Panc1 (cell line): ENCODE data around the gene ZFAND6. TPM values are rescaled to one million over a fixed set of nuclear protein-coding genes. Genes with fewer than 3 reads are reported as not detected.
"Not testable (repeated sequence)": the region's sequence is repeated elsewhere in the genome, so short reads cannot be mapped to it uniquely, and the experiment has no call there.

Experiments used
- ATAC-seq: fragments of 200-7000 bp; cut with Tn5 transposase; 2 replicates; pipeline ENCODE4 v1.9.1; 2020; ENCODE audit warnings: mild to moderate bottlenecking, moderate library complexity
- BruUV-seq: library from RNA; stranded (reverse); fragments of 400-500 nt; replicated peaks from 2 replicates; lab custom pipeline; 2021; lab: Mats Ljungman, UMichigan
- CTCF ChIA-PET: fragments of 300-600 bp; sonication (Branson Sonifier 250); formaldehyde crosslinking; loops from one replicate; lab custom pipeline; 2022; ENCODE audit warnings: antibody characterized with exemption; lab: Charles Lee
- POLR2A ChIA-PET: fragments of 300-600 bp; sonication (Branson Sonifier 250); formaldehyde crosslinking; loops from one replicate; lab custom pipeline; 2022; ENCODE audit warnings: antibody characterized with exemption; lab: Charles Lee
- DNase-seq: peaks from one replicate; pipeline ENCODE4 v3.0.0-alpha.2; 2010; ENCODE audit warnings: low read depth, low spot score
- H3K27ac ChIP-seq: 2 replicates; pipeline ENCODE4 v1.5.1; 2011; ENCODE audit warnings: mild to moderate bottlenecking, low read length, inconsistent platforms
- H3K27me3 ChIP-seq: fragments of 200-500 bp; sonication (Bioruptor generic); 2 replicates; pipeline ENCODE4 v1.6.0; 2014; ENCODE audit warnings: low read length, inconsistent platforms; ENCODE audit not compliant: control insufficient read depth, insufficient read depth
- H3K36me3 ChIP-seq: fragments of 200-500 bp; sonication (Bioruptor generic); 2 replicates; pipeline ENCODE4 v1.5.1; 2014; ENCODE audit warnings: inconsistent platforms, mild to moderate bottlenecking, low read length, moderate library complexity; ENCODE audit not compliant: control insufficient read depth, insufficient read depth
- H3K4me1 ChIP-seq: 2 replicates; pipeline ENCODE4 v1.5.1; 2011; ENCODE audit warnings: inconsistent platforms, mild to moderate bottlenecking, low read length, moderate library complexity; ENCODE audit not compliant: control insufficient read depth, insufficient read depth
- H3K4me3 ChIP-seq, 2 experiments: 2 replicates each; pipeline ENCODE4 v1.5.1; 2011 to 2012; ENCODE audit warnings: low read depth in 2 of 2, low read length in 2 of 2, mild to moderate bottlenecking in 2 of 2, inconsistent platforms in 1 of 2, moderate library complexity in 1 of 2
- H3K9me3 ChIP-seq: fragments of 200-500 bp; sonication (Bioruptor generic); 2 replicates; pipeline ENCODE4 v1.5.1; 2014; ENCODE audit warnings: low read depth, mild to moderate bottlenecking, inconsistent platforms, low read length, moderate library complexity; ENCODE audit not compliant: control insufficient read depth, insufficient read depth
- CTCF ChIP-seq: fragments of 450-650 bp; IDR thresholded peaks from 2 replicates; pipeline ENCODE4 v1.5.1; 2017; ENCODE audit warnings: mild to moderate bottlenecking
- POLR2AphosphoS5 ChIP-seq: IDR thresholded peaks from 2 replicates; pipeline ENCODE4 v1.6.1; 2012; ENCODE audit warnings: mild to moderate bottlenecking, low read depth, low read length, moderate library complexity
- REST ChIP-seq, 2 experiments: IDR thresholded peaks; 2 replicates each; pipeline ENCODE4 v1.6.1; 2011 to 2012; ENCODE audit warnings: low read depth in 2 of 2, control low read depth in 1 of 2, low read length in 1 of 2, mild to moderate bottlenecking in 1 of 2, moderate library complexity in 1 of 2; ENCODE audit not compliant: insufficient read depth in 1 of 2
- SIN3A ChIP-seq: IDR thresholded peaks from 2 replicates; pipeline ENCODE4 v1.6.1; 2012; ENCODE audit warnings: low read depth, mild to moderate bottlenecking, low read length, moderate library complexity, borderline replicate concordance; ENCODE audit not compliant: insufficient read depth
- TCF7L2 ChIP-seq: IDR thresholded peaks from 2 replicates; pipeline ENCODE4 v1.6.1; 2011; ENCODE audit warnings: mild to moderate bottlenecking, low read depth, low read length, inconsistent platforms
- in situ Hi-C: cut with HindIII; loops from 2 replicates; pipeline ENCODE4 v1.10.0; 2016; ENCODE audit warnings: low sequenced_read_pairs, low pct_unique_long_range_greater_than_20kb
- intact Hi-C: fragments of 100-400 bp; cut with micrococcal nuclease; formaldehyde crosslinking; loops from one replicate; pipeline ENCODE4 v1.10.0; 2022; ENCODE audit not compliant: unreplicated experiment
- total RNA-seq: library from RNA; stranded (reverse); gene quantifications from one replicate; pipeline ENCODE4 v1.2.1, GENCODE V29; 2021; ENCODE audit not compliant: unreplicated experiment

ZFAND6 gene
- total RNA-seq, 1 experiment from 2014 or later, result 73.0 TPM

- Histone ChIP-seq H3K4me3 (no peak overlapping the region), H3K27me3 (no peaks in the 10 kb centered on the region), H3K9me3 (no peaks in the 10 kb centered on the region), H3K36me3 (no peaks in the 10 kb centered on the region), H3K27ac (no peak overlapping the region), H3K4me1 (no peaks in the 10 kb centered on the region)
- TF ChIP-seq CTCF, result no peak
- TF ChIP-seq TCF7L2, result no peak
- TF ChIP-seq REST (IDR thresholded peaks at IDR 0.05; ENCODE audit: insufficient read depth in 1 of 2, low read depth in 2 of 2, low read length in 1 of 2), result no peak
- no peak for TF ChIP-seq SIN3A
- no peak for TF ChIP-seq POLR2AphosphoS5
- ATAC-seq (peak; percentile 66; the same call in 1 of the 2 replicates), DNase-seq (no peak)
- intact Hi-C loops, result no loop called here
- in situ Hi-C loops, result no loop called here
- ChIA-PET CTCF (interaction anchor here (0.7 kb wide), 1 partner anchor 700 kb away, joined by 3 read pairs; no protein-coding TSS in a partner anchor), POLR2A (interaction anchor here (0.7 kb wide), 1 partner anchor 30 kb away, joined by 5 read pairs; no protein-coding TSS in a partner anchor)
- BruUV-seq, result no TSS peak
Measured at GRCh38 chr15:80041494-80042253, 17.8 kb upstream of the ZFAND6 start.

GRCh38 chr15:80042568-80042967 is 16.9 kb upstream of the ZFAND6 start:
- H3K4me3 ChIP-seq, result no peak overlapping the region
- no peak for DNase-seq
- H3K27ac ChIP-seq, result no peak overlapping the region
- no peaks in the 10 kb centered on the region for H3K4me1 ChIP-seq
- in situ Hi-C loops (no loop called here), intact Hi-C loops (no loop called here)
- no TSS peak for BruUV-seq
- POLR2A ChIA-PET, result no interaction called here
- no peak for ATAC-seq
- no peaks in the 10 kb centered on the region for H3K27me3 ChIP-seq
- CTCF ChIA-PET, result no interaction called here
- no peaks in the 10 kb centered on the region for H3K36me3 ChIP-seq
- no peaks in the 10 kb centered on the region for H3K9me3 ChIP-seq
- no peak for TF ChIP-seq POLR2AphosphoS5
- no peak for TF ChIP-seq CTCF
- TF ChIP-seq SIN3A, result no peak
- TF ChIP-seq TCF7L2, result no peak
- no peak for TF ChIP-seq REST (IDR thresholded peaks at IDR 0.05; ENCODE audit: insufficient read depth in 1 of 2, low read depth in 2 of 2, low read length in 1 of 2)

GRCh38 chr15:80045219-80045618 is 14.3 kb upstream of the ZFAND6 start:
- H3K36me3 ChIP-seq, BruUV-seq, H3K9me3 ChIP-seq: not testable (repeated sequence)

More at GRCh38 chr15:80045219-80045618, 14.3 kb upstream of the ZFAND6 start:
- H3K27ac ChIP-seq, POLR2A ChIA-PET, H3K4me1 ChIP-seq, intact Hi-C loops, DNase-seq, H3K4me3 ChIP-seq, CTCF ChIA-PET, ATAC-seq, H3K27me3 ChIP-seq, in situ Hi-C loops: not testable (repeated sequence)
